Activated T-cell treated with anti-CD3 and anti-CD28 coated beads for 1 hour (primary cell): ENCODE measurements around the gene ST13.
"Not testable (repeated sequence)": the region's sequence is repeated elsewhere in the genome, so short reads cannot be mapped to it uniquely, and the experiment has no call there.

ENCODE experiments used
- DNase-seq: peaks from one replicate; pipeline ENCODE4 v3.0.0-alpha.2; 2020; ENCODE audit warnings: low read depth

The ST13 gene

GRCh38 chr22:40838486-40838885, 18.0 kb downstream of the ST13 start:
- DNase-seq = no peak

DNA sequence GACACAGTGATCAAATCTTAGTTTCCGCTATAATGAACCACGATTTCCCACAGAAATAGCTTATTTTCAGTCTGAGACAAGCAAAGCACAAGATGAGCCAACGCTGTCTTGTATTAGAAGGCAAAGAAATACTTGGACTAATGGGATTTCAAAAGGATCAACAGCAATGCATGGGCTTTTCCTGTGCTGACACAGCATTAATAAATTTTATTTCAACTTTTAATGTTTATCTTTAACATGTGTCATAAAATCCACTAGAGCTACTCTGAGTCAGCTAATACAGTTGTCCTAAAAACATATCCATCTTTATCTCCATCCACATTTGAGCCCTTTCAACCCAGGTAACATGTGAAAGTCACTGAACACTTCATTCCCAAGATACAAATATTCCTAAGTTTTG, 21.8 kb downstream of the ST13 start:
- no peak for DNase-seq

GRCh38 chr22:40829131-40829530, 27.3 kb downstream of the ST13 start:
- DNase-seq = no peak

DNA sequence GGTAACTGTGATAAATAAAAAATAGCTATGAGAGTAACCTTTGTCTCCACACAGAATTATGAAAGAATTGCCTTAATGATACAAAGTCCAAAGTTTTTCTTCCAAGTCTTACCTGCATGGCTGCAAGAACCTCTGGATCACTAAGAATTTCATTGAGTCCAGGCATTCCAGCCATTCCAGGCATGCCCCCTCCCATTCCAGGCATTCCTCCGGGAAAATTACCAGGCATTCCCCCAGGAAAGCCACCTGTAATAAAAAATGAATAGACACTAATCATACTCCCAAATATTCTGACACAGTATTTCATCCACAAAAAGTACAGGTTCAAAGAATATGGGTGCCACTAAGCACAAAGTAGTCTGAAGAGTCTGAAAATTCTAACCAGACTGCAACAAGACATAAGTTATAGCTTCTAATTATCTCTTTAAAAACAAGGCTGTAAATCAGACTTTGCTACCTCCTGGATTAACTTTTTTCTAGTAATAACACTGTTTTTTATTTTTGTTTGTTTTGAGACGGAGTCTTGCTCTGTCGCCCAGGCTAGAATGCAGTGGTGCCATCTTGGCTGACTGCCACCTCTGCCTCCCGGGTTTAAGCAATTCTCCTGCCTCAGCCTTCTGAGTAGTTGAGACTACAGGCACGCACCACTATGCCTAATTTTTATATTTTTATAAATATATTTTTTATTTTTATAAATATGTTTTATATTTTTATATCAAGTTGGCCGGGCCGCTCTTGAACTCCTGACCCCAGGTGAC, 29.3 kb downstream of the ST13 start:
- DNase-seq = no peak

DNA sequence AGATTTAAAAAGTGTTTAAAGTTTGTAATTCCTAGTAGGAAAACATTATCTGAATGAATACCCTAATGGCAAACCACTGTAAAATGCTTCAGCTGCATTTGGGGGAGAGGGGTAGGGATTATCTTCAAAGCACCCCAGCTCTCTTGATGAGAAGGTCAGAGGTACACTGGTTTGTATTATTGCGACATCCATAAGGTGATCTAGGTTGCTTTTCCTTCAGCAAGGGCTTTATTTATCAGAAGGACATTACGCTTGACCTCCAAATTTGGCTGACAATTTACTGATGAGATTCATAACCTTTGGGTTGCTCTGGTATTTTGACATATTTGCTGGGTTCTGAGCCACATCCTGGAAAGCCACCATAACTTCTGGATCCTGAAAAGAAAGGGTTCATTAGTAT, 30.1 kb downstream of the ST13 start:
- DNase-seq = not testable (repeated sequence)

- DNase-seq = no peak
Measured at GRCh38 chr22:40823426-40823825, 33.0 kb downstream of the ST13 start.

DNA sequence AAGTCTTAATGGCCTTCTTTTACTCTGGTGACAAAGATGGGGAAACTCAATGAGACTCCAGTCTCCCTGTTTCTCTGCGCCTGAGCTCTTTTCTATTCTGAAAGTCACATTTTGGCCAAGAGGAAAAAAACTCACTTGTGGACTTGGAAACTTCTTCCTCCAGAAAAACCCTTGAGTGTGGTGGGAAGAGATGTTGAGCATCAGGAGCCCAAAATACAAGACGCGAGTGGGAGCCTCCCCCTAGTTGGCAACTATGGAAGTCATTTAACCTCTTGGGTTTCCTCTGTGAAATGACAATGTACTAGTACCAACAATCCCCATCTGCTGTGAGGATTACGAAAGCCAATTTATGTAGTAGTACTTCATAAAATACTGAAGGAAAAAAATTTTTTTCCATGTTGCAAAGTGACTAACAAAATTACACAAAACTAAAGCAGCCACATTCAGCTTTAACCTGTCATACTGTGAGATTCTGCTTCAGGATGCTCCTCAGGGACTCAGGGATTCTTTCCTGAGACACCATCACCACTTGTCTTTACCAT, 36.8 kb downstream of the ST13 start:
- no peak for DNase-seq

GRCh38 chr22:40818747-40819598, 37.5 kb downstream of the ST13 start, which contains the start of gene SLC25A17:
Gene SLC25A17, minus strand, starts transcription at chr22:40819346. Its CDS starts 98 bp downstream, at chr22:40819248.
- DNase-seq = peak; percentile 86

DNA sequence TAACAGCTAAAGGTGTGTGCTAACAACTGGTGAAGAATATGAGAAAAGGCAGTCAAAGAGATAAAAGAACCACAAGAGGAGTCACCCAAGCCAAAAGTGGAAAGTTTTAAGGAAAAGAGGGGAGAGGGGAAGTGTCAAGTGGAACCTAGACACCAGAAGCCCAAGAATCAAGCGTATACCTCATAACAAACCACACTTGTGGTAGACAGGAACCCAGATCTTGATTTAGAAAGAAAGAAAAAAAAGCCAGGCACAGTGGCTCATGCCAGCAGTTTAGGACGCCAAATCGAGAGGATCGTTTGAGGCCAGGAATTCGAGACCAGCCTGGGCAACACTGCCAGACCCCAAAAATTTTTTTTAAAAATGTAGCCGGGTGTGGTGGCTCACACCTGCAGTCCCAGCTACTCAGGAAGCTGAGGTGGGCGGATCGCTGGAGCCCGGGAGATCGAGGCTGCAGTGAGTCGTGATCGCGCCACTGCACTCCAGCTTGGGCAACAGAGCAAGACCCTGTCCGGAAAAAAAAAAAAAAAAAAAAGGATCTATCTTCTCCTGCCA, 38.2 kb downstream of the ST13 start:
- DNase-seq = no peak

GRCh38 chr22:40817737-40818136, 38.7 kb downstream of the ST13 start:
- DNase-seq = no peak

DNA sequence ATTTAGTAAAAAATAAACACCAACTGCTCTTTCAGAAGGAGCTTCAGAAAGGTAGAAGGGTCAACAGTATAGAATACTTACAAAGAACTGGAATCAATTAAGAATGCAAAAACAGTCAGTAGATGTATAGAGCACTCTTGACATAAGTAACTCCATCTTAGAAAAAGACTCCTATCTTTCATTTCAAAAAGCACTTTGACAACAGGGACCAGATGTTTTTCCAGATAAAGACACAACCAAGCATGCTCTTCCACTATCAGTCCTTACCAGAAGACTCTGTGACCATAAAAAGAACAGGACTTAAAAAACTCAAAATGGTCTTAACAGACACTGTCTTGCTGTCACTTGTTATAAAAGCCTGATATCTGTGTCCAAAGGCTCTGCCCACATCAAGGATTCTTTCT, 42.5 kb downstream of the ST13 start:
- no peak for DNase-seq

GRCh38 chr22:40808018-40808841, 48.2 kb downstream of the ST13 start:
- DNase-seq = no peak

- DNase-seq = no peak
Measured at GRCh38 chr22:40806711-40807110, 49.7 kb downstream of the ST13 start.

DNA sequence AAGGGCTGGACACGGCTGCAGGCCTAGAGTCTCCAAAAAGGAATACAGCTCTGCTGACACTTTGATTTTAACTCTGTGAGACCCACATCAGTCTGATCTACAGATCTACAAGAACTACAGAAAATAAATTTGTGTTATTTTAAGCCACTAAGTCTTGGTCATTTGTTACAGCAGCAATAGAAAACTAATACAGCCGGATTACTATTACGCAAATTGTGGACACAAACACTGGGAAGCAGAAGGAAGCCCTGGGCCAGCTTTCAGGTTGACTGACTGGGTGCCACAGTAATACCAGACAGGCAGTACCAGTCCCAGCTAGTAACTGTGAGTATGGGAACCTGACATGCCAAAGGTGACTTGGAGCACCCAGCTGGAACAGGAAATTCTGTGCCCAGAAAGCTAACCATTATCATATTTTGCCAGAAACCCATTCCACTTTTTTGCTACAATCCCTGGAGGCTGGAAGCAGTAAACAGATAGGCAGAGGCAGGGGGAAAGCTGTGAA, 50.7 kb downstream of the ST13 start:
- DNase-seq = no peak

DNA sequence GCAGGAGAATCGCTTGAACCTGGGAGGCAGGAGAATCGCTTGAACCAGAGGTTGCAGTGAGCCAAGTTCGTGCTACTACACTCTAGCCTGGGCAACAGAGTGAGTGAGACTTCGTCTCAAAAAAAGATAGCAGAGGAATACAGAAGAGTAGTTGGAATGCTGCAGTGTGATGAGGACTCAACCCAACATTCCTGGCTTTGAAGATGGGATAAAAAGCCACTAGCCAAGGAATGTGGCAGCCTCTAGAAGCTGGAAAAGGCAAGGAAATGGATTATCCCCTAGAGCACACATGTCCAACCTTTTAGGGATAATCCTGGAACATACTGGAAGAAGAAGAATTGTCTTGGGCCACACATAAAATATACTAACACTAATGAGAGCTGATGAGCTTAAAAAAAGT, 51.2 kb downstream of the ST13 start:
- no peak for DNase-seq

- no peak for DNase-seq
Measured at GRCh38 chr22:40803321-40803720, 53.1 kb downstream of the ST13 start.

GRCh38 chr22:40799008-40799407, 57.4 kb downstream of the ST13 start:
- DNase-seq = no peak

- no peak for DNase-seq
Measured at GRCh38 chr22:40797427-40797826, 59.0 kb downstream of the ST13 start.

- no peak for DNase-seq
Measured at GRCh38 chr22:40792451-40792850, 64.0 kb downstream of the ST13 start.

- DNase-seq = no peak
Measured at GRCh38 chr22:40791241-40791640, 65.2 kb downstream of the ST13 start.

DNA sequence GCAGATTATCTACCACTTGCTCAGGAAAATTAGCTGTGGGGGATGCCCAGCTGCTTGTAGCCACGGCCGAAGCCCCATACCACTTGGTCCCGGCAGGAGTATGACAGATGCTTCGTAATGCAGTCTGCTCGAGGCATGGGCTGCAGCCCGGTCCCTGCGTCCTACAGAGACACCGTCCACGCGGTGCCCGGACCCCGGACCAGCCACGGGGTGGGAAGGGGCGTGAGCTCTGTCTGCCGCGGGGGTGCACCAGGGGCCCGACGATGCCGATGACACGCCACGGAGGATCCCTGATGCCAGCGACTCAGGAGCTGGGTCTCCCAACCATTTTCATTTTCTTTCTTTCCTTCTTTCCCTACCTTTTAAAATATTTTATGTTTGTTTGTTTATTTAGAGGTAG, 67.3 kb downstream of the ST13 start:
- no peak for DNase-seq

DNA sequence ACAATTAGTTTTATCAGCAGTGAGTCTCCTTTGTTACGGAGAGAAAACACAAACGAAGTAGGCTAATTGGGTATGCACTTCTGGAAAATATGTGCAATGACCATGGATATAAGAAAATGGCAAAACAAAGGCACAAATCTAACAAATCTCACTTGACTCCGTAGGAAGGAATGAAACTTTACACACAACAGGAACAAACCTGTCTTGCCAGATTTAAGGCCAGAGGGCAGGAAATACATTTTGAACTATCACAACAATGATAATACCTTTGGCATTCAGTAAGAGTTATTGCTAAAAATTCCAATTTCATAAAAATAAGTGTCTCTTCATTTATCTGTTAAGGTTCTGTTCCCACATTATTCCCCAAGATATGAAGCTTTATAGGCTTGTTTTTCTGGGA, 73.9 kb downstream of the ST13 start:
- DNase-seq = no peak
